Measurements from ENCODE around the gene HOXB5. TPM values are rescaled to one million over a fixed set of nuclear protein-coding genes. Genes with fewer than 3 reads are reported as not detected.

HOXB5 gene
- total RNA-seq, 2 donors from 2014 or later, result 11.0 to 22.7 TPM

DNA sequence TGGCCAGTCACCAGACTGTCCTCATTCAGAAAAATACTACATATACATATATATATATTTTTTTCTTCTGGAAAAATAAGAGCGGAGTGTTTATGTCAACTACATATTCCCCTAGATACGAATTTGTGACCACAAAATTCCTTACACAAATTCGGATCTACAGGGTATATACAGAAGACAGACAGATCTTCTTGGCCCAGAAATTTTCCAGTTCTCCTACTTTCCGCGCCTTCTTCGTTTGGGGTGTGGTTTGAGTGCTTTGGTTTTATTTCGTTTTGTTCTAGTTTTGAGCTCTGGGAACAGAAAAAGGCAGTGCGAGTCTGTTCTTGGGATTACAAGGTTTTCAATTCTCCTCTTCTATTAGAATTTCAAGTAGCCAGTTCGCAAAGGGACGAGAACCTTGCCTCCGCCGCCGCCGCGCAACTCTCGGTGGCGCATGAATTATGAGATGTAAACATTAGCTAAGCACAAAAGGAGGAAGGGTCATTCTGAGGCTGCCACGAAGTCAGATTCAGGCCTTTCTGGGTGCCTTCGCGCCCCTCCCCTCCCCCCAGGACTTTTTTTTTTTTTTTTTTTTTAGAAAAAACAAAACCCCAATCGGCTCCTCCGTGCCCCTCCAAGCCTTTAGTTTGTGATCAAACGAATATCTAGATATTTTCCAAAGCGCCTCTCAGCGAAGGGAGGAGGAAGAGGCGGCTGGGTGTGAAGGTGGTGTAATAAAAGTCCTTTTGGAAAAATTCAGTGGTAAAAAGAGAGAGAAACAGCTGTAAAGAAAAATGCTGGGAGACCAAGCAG, 13.6 kb downstream of the HOXB5 start:
- peak overlapping the region; percentile 13 to 67 for H3K9ac ChIP-seq (ENCODE audit: low read depth in 2 of 2, low read length in 2 of 2)
- intact Hi-C loops (cut with DNase I), result no loop called here
- peaks cover 23% of the 10 kb centered on the region for H3K4me1 ChIP-seq
- H3K27ac ChIP-seq, result peak overlapping the region; percentile 70
- no peaks in the 10 kb centered on the region for H3K9me3 ChIP-seq
- peaks cover 3% of the 10 kb centered on the region for H3K27me3 ChIP-seq
- no peaks in the 10 kb centered on the region for H3K36me3 ChIP-seq
- TF ChIP-seq, protein P1, sequence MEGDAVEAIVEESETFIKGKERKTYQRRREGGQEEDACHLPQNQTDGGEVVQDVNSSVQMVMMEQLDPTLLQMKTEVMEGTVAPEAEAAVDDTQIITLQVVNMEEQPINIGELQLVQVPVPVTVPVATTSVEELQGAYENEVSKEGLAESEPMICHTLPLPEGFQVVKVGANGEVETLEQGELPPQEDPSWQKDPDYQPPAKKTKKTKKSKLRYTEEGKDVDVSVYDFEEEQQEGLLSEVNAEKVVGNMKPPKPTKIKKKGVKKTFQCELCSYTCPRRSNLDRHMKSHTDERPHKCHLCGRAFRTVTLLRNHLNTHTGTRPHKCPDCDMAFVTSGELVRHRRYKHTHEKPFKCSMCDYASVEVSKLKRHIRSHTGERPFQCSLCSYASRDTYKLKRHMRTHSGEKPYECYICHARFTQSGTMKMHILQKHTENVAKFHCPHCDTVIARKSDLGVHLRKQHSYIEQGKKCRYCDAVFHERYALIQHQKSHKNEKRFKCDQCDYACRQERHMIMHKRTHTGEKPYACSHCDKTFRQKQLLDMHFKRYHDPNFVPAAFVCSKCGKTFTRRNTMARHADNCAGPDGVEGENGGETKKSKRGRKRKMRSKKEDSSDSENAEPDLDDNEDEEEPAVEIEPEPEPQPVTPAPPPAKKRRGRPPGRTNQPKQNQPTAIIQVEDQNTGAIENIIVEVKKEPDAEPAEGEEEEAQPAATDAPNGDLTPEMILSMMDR (IDR thresholded peaks at IDR 0.05), result no peak
- no peak for DNase-seq
- no peak overlapping the region for H3K4me3 ChIP-seq

DNA sequence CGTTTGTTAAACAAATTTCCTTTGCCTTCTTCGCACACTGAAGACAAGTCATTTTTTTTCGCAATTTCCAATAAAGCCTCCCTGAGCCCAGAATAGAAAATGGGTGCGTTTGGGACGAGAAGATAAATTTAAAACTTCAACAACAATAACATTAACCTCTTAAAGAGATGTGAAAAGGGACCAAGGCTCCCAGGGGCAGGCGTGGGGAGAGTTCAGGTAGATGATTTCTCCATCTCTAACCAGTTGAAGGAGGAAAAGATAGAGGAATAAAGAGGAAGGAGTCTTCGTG, 14.2 kb downstream of the HOXB5 start:
- no peak for DNase-seq
- peaks cover 3% of the 10 kb centered on the region for H3K27me3 ChIP-seq
- TF ChIP-seq, protein P1 (IDR thresholded peaks at IDR 0.05), result no peak
- peak overlapping the region; percentile 13 to 81 for H3K9ac ChIP-seq (ENCODE audit: low read depth in 2 of 2, low read length in 2 of 2)
- intact Hi-C loops (cut with DNase I), result no loop called here
- no peak overlapping the region for H3K4me3 ChIP-seq
- no peaks in the 10 kb centered on the region for H3K36me3 ChIP-seq
- no peaks in the 10 kb centered on the region for H3K9me3 ChIP-seq
- H3K4me1 ChIP-seq, result peaks cover 22% of the 10 kb centered on the region
- H3K27ac ChIP-seq, result peak overlapping the region; percentile 70

DNA sequence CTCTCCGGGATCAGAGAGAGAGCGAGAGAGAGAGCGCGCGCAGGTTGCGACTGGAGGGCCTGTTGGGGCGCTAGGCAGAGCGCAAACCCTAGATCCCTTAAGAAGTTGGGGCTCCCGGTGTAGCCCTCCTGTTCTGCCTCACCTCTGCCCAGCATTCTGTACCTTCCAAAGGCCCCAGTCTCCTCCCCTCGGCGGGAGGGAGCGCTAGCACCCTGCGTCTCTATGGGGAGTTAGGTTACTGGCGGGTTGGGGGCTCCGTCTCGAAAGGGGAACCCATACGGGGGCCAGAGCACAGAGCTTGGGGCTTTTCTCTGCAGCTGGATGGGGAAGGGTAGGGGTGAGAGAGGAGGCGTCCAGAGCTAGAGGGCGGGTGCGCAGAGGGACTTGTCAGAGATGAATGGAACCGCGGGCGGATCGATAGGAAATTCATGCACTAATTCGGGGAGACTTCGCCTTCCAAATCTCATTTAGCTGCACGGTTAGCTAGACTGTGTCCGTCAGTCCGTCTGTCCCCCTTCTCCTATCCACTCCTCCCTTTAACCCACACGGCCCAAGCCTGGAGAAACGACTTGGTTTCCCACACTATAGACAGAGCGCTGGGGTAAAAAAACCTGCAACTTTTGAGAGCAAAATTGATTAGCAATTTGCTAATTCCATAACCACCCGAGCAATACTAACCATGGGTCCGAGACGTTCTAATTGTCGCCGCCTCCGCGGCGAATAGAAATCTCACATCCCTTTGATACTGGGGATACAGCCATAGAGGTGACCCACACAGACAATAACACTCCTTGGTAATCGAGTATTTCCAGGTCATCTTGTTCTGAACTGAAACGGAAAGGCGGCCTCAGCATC, 14.7 kb downstream of the HOXB5 start:
- peak overlapping the region; percentile 70 for H3K27ac ChIP-seq
- H3K27me3 ChIP-seq, result peaks cover 3% of the 10 kb centered on the region

DNA sequence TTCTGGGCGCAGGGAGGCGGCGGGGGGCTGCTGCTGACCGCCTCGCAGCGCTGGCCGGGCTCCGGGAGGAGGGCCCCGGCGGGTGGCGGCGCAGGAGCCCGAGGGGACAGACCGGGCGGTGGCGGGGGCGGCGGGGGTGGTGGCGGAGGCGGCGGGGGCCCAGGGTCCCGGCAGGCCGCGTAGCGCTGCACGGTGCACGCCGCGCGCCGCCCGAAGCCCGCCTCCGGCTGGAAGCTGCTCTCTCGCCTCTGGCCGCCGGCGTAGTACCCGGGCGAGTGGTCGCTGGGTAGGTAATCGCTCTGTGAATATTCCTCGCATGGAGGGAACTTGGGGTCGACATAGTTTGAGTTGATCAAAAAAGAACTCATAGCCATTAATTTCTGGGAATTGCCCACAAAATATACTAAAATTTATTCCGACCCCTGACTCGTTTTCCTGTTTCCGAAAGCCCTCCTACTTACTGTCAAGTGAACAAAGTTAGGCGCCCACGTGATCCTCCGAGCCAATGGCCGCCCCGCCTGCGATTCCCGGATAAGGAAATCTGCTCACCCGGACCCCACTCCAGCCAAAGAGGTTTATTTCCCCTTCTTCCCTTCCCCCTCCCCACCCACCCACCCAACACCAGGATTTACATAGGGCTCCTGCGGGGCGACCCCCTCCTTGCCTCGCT, 15.5 kb downstream of the HOXB5 start, which contains the start of gene HOXB4:
Gene HOXB4 (minus strand): TSS at position 405 of the 670 bp plus-strand sequence. CDS start 31 bp downstream, at position 374.
- no peaks in the 10 kb centered on the region for H3K9me3 ChIP-seq
- peak within 1 kb of the TSS; percentile 71 to 81 for H3K9ac ChIP-seq (ENCODE audit: low read depth in 2 of 2, low read length in 2 of 2)
- H3K36me3 ChIP-seq, result no peaks in the 10 kb centered on the region
- TF ChIP-seq, protein P1 (IDR thresholded peaks at IDR 0.05), result no peak
- peaks cover 3% of the 10 kb centered on the region for H3K27me3 ChIP-seq
- DNase-seq, result peak; percentile 86
- peak within 1 kb of the TSS; percentile 35 for H3K4me3 ChIP-seq
- H3K4me1 ChIP-seq, result peaks cover 22% of the 10 kb centered on the region
- H3K27ac ChIP-seq, result peak within 1 kb of the TSS; percentile 70
- intact Hi-C loops (cut with DNase I), result no loop called here

More for the DNA sequence above, 14.7 kb downstream of the HOXB5 start:
- Histone ChIP-seq H3K4me3 (peak overlapping the region; percentile 35), H3K4me1 (peaks cover 22% of the 10 kb centered on the region), H3K9ac (ENCODE audit: low read depth in 2 of 2, low read length in 2 of 2) (peak overlapping the region; percentile 71 to 81), H3K9me3 (no peaks in the 10 kb centered on the region), H3K36me3 (no peaks in the 10 kb centered on the region)
- intact Hi-C loops (cut with DNase I), result no loop called here
- DNase-seq, result no peak
- TF ChIP-seq, protein P1 (IDR thresholded peaks at IDR 0.05), result no peak

DNA sequence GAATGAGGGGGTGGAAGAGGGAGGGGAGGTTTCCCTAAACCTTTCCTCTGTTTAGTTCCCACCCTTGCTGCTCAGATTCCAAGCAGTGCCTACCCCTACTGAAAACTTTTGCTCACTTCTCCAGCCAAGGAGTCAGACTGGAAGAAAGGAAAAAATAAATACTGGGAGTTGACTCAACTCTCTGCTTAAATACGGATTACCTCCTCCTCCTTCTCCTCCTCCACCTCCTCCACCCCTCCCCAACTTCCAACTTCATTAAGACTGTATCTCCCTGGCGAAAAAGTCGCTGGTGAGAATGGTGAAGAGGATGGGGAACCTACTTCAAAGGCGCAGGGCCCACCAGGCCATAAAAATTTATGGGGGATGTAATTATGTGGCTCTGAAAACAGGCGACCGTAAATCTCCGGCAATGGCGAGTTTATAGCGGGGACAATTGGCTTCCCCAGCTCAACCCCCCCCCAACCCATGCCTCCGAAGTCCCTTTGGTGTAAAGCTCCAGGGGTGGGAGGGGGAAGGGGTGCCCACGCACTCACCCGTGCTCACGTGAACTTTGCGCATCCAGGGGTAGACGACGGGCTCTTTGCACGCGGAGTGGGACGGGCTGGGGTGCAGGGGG, 16.1 kb downstream of the HOXB5 start:
- TF ChIP-seq, protein P1 (IDR thresholded peaks at IDR 0.05), result no peak
- peak; percentile 63 for DNase-seq
- peak overlapping the region; percentile 66 to 76 for H3K9ac ChIP-seq (ENCODE audit: low read depth in 2 of 2, low read length in 2 of 2)
- H3K9me3 ChIP-seq, result no peaks in the 10 kb centered on the region
- no peaks in the 10 kb centered on the region for H3K36me3 ChIP-seq
- peaks cover 22% of the 10 kb centered on the region for H3K4me1 ChIP-seq
- H3K27ac ChIP-seq, result peak overlapping the region; percentile 70
- peak overlapping the region; percentile 35 for H3K4me3 ChIP-seq
- H3K27me3 ChIP-seq, result peaks cover 3% of the 10 kb centered on the region
- intact Hi-C loops (cut with DNase I), result no loop called here

Data from colonic mucosa (tissue), 4 donors.